SK-N-SH (cell line): Measurements from ENCODE around the gene RPE65.

ENCODE experiments used
- CTCF ChIP-seq: fragments of 200-600 bp; sonication (generic); IDR thresholded peaks from 2 replicates; pipeline ENCODE4 v1.6.1; 2017; ENCODE audit warnings: antibody characterized with exemption, mild to moderate bottlenecking, moderate library complexity
- EZH2phosphoT487 ChIP-seq: fragments of 200-600 bp; sonication (generic); IDR thresholded peaks from 2 replicates; pipeline ENCODE4 v1.6.1; 2017; ENCODE audit warnings: low read depth, mixed run types, mild to moderate bottlenecking, antibody characterized with exemption, moderate library complexity, borderline replicate concordance
- JUND ChIP-seq: IDR thresholded peaks from 2 replicates; pipeline ENCODE4 v1.4.0; 2012
- MXI1 ChIP-seq: IDR thresholded peaks from 2 replicates; pipeline ENCODE4 v1.6.1; 2012; ENCODE audit warnings: mild to moderate bottlenecking, low read depth, low read length, improper control_type of control experiment
- RAD21 ChIP-seq: IDR thresholded peaks from 2 replicates; pipeline ENCODE4 v1.6.1; 2012; ENCODE audit warnings: mild to moderate bottlenecking, low read length
- SMC3 ChIP-seq: IDR thresholded peaks from 2 replicates; pipeline ENCODE4 v1.6.1; 2012; ENCODE audit warnings: low read depth, low read length, improper control_type of control experiment

GRCh38 chr1:68431076-68431475 lies 18.7 kb downstream of the RPE65 start:
- TF ChIP-seq RAD21 (no peak), SMC3 (no peak), JUND (no peak), CTCF (no peak), EZH2phosphoT487 (no peak), MXI1 (no peak)
